IPS DF 6.9 (cell line): ENCODE results near the gene DUT.

ENCODE experiments used
- DNase-seq: peaks from one replicate; pipeline ENCODE4 v3.0.0-alpha.2; 2013; ENCODE audit warnings: low read depth, low spot score
- H3K27ac ChIP-seq: one replicate; pipeline ENCODE4 v1.5.1; 2013; ENCODE audit warnings: low read length, control low read depth
- H3K27me3 ChIP-seq: 2 replicates; pipeline ENCODE4 v1.6.1; 2013; ENCODE audit warnings: mild to moderate bottlenecking, low read length; ENCODE audit not compliant: control insufficient read depth, insufficient read depth
- H3K36me3 ChIP-seq: 2 replicates; pipeline ENCODE4 v1.6.1; 2013; ENCODE audit warnings: low read length; ENCODE audit not compliant: control insufficient read depth, insufficient read depth
- H3K4me1 ChIP-seq: 2 replicates; pipeline ENCODE4 v1.6.1; 2013; ENCODE audit warnings: low read length; ENCODE audit not compliant: control insufficient read depth, insufficient read depth
- H3K4me3 ChIP-seq: 2 replicates; pipeline ENCODE4 v1.5.1; 2013; ENCODE audit warnings: mild to moderate bottlenecking, low read length
- H3K9me3 ChIP-seq: 2 replicates; pipeline ENCODE4 v1.6.1; 2013; ENCODE audit warnings: low read length, inconsistent platforms; ENCODE audit not compliant: control insufficient read depth, insufficient read depth
- WGBS: extraction: QIAGEN DNeasy Blood & Tissue Kit; methylation state at CpG from one replicate; pipeline ENCODE4 v1.1.7; 2013; ENCODE audit warnings: mixed read lengths, missing lambda C conversion rate; ENCODE audit not compliant: insufficient read length, insufficient coverage; 5-methylcytosine and 5-hydroxymethylcytosine counted together

Gene DUT

GRCh38 chr15:48300038-48300437 lies 31.2 kb upstream of the DUT start:
- no peaks in the 10 kb centered on the region for H3K27me3 ChIP-seq
- H3K4me3 ChIP-seq: no peak overlapping the region
- H3K4me1 ChIP-seq: peaks cover 3% of the 10 kb centered on the region; the same call in 1 of the 2 replicates
- H3K9me3 ChIP-seq: no peaks in the 10 kb centered on the region
- H3K27ac ChIP-seq: no peak overlapping the region
- no peak for DNase-seq
- no peaks in the 10 kb centered on the region for H3K36me3 ChIP-seq
- WGBS: no CpG with 5 or more reads among the region's 5 CpGs

GRCh38 chr15:48304398-48304797 lies 26.8 kb upstream of the DUT start:
- H3K27me3 ChIP-seq: no peaks in the 10 kb centered on the region
- no peaks in the 10 kb centered on the region for H3K36me3 ChIP-seq
- H3K4me1 ChIP-seq: peaks cover 6% of the 10 kb centered on the region; the same call in 1 of the 2 replicates
- H3K4me3 ChIP-seq: no peak overlapping the region
- no peak for DNase-seq
- H3K9me3 ChIP-seq: no peaks in the 10 kb centered on the region
- no peak overlapping the region for H3K27ac ChIP-seq
- WGBS: no CpG with 5 or more reads among the region's 2 CpGs

- Histone ChIP-seq H3K4me3 (no peak overlapping the region), H3K27ac (no peak overlapping the region), H3K36me3 (no peaks in the 10 kb centered on the region), H3K9me3 (no peaks in the 10 kb centered on the region), H3K4me1 (peaks cover 5% of the 10 kb centered on the region; the same call in 1 of the 2 replicates), H3K27me3 (no peaks in the 10 kb centered on the region)
- no peak for DNase-seq
- WGBS: no CpG with 5 or more reads among the region's 1 CpG
These were observed 24.6 kb upstream of the DUT start for GRCh38 chr15:48306639-48307038.

GRCh38 chr15:48307586-48307985 lies 23.6 kb upstream of the DUT start:
- Histone ChIP-seq H3K4me3 (no peak overlapping the region), H3K27me3 (no peaks in the 10 kb centered on the region), H3K9me3 (no peaks in the 10 kb centered on the region), H3K36me3 (no peaks in the 10 kb centered on the region), H3K4me1 (peaks cover 5% of the 10 kb centered on the region; the same call in 1 of the 2 replicates), H3K27ac (no peak overlapping the region)
- WGBS: no CpG with 5 or more reads among the region's 8 CpGs
- no peak for DNase-seq

- Histone ChIP-seq H3K4me3 (no peak overlapping the region), H3K9me3 (no peaks in the 10 kb centered on the region), H3K27me3 (no peaks in the 10 kb centered on the region), H3K36me3 (no peaks in the 10 kb centered on the region), H3K4me1 (peaks cover 4% of the 10 kb centered on the region; the same call in 1 of the 2 replicates), H3K27ac (no peak overlapping the region)
- DNase-seq: no peak
- no CpG with 5 or more reads among the region's 2 CpGs for WGBS
These were observed 21.5 kb upstream of the DUT start for GRCh38 chr15:48309740-48310139.

- DNase-seq: no peak
- no peaks in the 10 kb centered on the region for H3K36me3 ChIP-seq
- H3K9me3 ChIP-seq: no peaks in the 10 kb centered on the region
- H3K4me1 ChIP-seq: peaks cover 6% of the 10 kb centered on the region; the same call in 1 of the 2 replicates
- H3K27ac ChIP-seq: no peak overlapping the region
- H3K4me3 ChIP-seq: no peak overlapping the region
- no peaks in the 10 kb centered on the region for H3K27me3 ChIP-seq
- WGBS: no CpG with 5 or more reads among the region's 2 CpGs
These were observed 18.0 kb upstream of the DUT start for GRCh38 chr15:48313216-48313615.

- H3K27me3 ChIP-seq: no peaks in the 10 kb centered on the region
- H3K27ac ChIP-seq: no peak overlapping the region
- no peaks in the 10 kb centered on the region for H3K9me3 ChIP-seq
- peaks cover 6% of the 10 kb centered on the region; the same call in 1 of the 2 replicates for H3K4me1 ChIP-seq
- no peak overlapping the region for H3K4me3 ChIP-seq
- 100% methylated on average over 1 of the region's 10 CpGs for WGBS
- DNase-seq: no peak
- H3K36me3 ChIP-seq: no peaks in the 10 kb centered on the region
These were observed 16.2 kb upstream of the DUT start for GRCh38 chr15:48315041-48315440.

GRCh38 chr15:48317221-48317620 lies 14.0 kb upstream of the DUT start:
- Histone ChIP-seq H3K27me3 (no peaks in the 10 kb centered on the region), H3K36me3 (no peaks in the 10 kb centered on the region), H3K9me3 (no peaks in the 10 kb centered on the region), H3K27ac (no peak overlapping the region), H3K4me3 (no peak overlapping the region), H3K4me1 (peaks cover 6% of the 10 kb centered on the region; the same call in 1 of the 2 replicates)
- WGBS: no CpG with 5 or more reads among the region's 2 CpGs
- no peak for DNase-seq

- Histone ChIP-seq H3K27me3 (no peaks in the 10 kb centered on the region), H3K4me3 (no peak overlapping the region), H3K36me3 (no peaks in the 10 kb centered on the region), H3K27ac (no peak overlapping the region), H3K4me1 (peaks cover 6% of the 10 kb centered on the region; the same call in 1 of the 2 replicates), H3K9me3 (no peaks in the 10 kb centered on the region)
- DNase-seq: no peak
- WGBS: no CpG with 5 or more reads among the region's 6 CpGs
These were observed 13.1 kb upstream of the DUT start for GRCh38 chr15:48318131-48318530.

- no peak for DNase-seq
- Histone ChIP-seq H3K36me3 (no peaks in the 10 kb centered on the region), H3K27ac (no peak overlapping the region), H3K27me3 (no peaks in the 10 kb centered on the region), H3K4me3 (no peak overlapping the region), H3K9me3 (no peaks in the 10 kb centered on the region), H3K4me1 (no peaks in the 10 kb centered on the region)
- WGBS: no CpG with 5 or more reads among the region's 7 CpGs
These were observed 7.9 kb upstream of the DUT start for GRCh38 chr15:48323294-48323693.

- Histone ChIP-seq H3K4me3 (no peak overlapping the region), H3K9me3 (no peaks in the 10 kb centered on the region), H3K4me1 (no peaks in the 10 kb centered on the region), H3K27me3 (no peaks in the 10 kb centered on the region), H3K27ac (no peak overlapping the region), H3K36me3 (no peaks in the 10 kb centered on the region)
- WGBS: no CpG with 5 or more reads among the region's 5 CpGs
- no peak for DNase-seq
These were observed 6.3 kb upstream of the DUT start for GRCh38 chr15:48324949-48325348.
